ENCODE data around the gene SRGAP2. TPM values are rescaled to one million over a fixed set of nuclear protein-coding genes. Genes with fewer than 3 reads are reported as not detected.
"Not testable (repeated sequence)": the region's sequence is repeated elsewhere in the genome, so short reads cannot be mapped to it uniquely, and the experiment has no call there.

SRGAP2 gene
- total RNA-seq, 4 donors from 2014 or later: 55.8 to 118 (median 67.3) TPM

DNA sequence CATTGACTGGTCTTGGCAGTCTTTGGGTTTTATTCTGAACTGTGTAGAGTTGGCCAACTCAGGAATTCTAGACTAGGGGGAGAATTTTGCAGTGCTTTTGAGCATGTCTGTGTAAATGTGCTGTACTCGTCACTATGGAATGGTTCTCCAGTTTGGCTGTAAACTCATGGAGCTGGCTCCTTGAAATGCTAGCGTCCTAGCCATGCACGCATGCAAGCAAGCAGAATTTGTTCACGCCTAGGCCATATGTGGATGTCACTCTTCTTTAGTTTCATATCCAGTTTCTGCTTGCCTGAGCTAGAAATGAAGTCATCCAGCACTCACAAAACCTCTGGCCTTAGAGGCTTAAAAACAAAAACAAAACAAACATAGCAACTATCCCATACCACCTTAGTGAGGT lies 36.9 kb downstream of the SRGAP2 start:
- ATAC-seq (ENCODE audit: low FRiP score); DNase-seq (ENCODE audit: low spot score): not testable (repeated sequence)

DNA sequence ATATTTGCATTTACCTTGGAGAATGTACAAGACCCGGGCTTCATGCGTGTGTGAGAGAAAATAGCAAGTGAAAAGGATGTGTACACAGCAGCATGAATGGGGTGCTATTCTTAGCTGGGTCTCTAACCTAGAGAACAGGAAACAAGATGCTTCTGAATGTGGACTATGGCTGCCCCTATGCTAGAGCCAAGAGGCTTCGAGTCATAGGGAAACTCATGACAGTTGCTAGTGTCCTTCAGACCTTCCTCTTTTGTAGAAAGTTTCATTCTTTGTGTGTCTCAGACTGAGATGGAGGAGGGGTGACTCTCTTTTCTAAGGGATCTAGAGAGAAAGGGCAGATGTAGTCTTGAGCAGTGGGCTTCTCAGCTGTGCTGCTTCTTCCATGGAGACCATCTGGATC lies 40.0 kb downstream of the SRGAP2 start:
- ATAC-seq (ENCODE audit: low FRiP score); DNase-seq (ENCODE audit: low spot score): not testable (repeated sequence)

DNA sequence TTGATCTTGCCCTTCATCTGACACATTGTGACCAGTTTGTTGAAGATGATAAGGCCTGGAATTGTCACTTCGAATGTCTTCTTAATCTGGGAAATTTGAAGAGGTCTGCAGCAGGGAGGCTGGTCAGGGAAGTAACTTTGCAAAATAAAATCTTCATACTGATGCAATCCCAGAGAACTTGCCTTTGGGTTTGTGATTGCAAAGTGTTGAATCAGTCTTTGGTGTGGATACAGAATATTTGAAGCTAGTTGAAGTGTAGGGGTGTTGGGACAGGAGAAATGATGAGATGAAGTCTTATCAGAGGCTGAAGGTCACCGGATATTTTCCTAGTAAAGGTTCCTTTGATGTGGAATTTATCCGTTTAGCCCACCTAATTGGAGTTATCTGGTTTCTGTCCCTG lies 42.1 kb downstream of the SRGAP2 start:
- ATAC-seq (ENCODE audit: low FRiP score); DNase-seq (ENCODE audit: low spot score): not testable (repeated sequence)

DNA sequence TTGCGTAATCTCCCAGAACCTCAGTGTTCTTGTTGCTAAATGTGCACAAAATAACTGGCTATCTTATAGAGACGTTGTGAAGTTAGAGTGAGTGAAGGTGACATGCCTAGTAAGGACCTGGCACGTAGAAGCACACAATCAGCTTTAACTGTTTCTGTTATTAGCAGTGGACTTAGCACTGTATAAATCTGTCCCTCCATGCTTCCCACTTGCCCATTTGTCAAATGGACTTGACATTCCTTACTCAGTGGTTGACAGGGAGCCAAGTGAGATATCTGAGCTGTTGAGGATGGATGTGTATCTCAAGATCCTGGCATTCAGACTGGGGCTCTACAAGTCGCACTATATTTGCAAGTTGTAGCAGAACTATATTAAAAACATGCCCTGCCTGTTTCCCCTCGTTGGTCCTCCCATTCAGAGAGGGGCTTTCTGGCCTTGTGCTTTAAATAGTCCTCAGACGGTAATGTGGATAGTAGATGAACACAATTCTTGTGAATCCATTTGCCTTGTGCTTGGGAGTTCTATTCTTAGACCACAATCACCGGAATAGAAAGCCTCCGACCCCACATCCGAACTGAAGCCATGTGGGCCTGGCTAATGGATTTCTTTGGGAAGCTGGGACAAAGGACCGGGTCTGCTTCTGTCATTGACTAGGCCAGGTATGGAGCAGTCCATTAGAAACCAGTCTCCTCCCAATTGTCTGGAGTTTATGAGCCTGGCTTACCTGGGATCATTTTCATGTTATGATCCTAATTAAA lies 43.0 kb downstream of the SRGAP2 start:
- ATAC-seq (ENCODE audit: low FRiP score): peak; percentile 35
- DNase-seq (ENCODE audit: low spot score): not testable (repeated sequence)

DNA sequence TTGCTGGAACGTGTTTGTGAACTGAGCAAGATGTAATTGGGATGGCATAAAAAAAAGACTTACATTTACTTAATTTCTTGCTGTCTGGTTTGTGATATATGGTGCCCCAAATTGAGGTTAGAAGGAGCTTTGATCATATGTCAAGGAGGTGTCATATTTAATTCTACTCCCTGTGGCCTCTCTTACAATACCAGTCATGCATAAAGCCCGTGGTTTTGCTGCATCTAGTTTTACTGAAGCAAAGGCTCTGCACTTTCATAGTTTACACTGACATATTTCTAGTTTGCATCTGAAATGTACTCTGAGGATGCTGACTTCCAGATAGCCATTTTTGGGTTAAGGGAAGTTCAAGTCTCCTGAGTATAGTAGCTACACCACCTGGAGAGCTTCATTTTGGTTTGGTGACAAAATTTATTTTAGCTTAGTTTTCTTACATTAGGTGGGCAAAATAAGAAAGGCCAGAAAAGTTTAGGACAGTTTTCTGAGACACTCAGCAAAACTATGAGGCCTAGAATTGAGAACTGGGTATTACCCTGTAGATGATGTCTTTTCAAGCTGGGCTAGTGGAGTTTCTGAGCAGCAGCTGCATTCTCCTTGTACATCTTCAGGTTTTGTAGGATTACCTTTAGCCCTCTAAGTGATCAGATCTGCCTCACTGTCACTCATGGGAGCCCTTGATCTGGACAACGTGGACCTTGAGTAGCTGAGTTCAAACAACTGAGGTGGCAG lies 47.8 kb downstream of the SRGAP2 start:
- not testable (repeated sequence) for ATAC-seq (ENCODE audit: low FRiP score)

DNA sequence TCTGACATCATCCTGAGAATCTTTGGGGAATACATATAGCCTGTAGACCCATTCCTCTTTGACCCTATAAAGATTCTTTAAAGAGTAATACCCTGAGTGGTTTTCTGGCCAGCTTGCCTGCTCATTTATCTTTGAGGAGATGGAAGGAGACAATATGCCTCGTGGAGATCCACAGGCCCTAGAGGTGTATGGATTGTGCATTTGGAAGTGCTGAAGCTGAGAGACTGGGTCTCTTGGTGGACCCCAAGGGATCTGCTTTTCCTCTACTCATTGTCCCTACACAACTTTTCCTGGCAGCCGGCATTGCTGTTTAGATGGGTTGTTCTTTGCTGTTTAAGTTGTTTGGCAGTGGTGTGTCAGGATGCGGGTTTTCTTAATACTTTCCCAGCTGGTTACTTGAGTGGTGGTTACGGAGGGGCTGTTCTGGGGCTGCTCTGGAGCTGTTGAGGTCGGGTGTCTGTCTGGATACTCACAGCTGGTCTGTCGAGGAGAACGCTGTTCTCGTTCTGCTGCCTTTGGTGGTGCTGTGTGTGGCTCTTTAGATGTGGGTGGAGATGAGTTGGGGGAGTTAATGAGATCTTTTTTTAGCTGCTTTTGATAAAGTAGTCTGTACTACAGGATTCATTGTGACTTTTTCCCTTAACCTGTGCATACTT lies 49.5 kb downstream of the SRGAP2 start:
- not testable (repeated sequence) for DNase-seq (ENCODE audit: low spot score); ATAC-seq (ENCODE audit: low FRiP score)

More for the DNA sequence above, 47.8 kb downstream of the SRGAP2 start:
- not testable (repeated sequence) for DNase-seq (ENCODE audit: low spot score)

Other genes with a start within 250 kb of the SRGAP2 start
- 10 to 100 TPM in 2 of 4 donors, 1 to 10 TPM in 2; 3.2 to 62.0 (median 16.6) TPM for gene RAB7B, start 200.1 kb upstream of the SRGAP2 start, total RNA-seq
- gene CTSE, start 179.6 kb upstream of the SRGAP2 start, total RNA-seq: not detected
- 1 to 10 TPM; 1.1 to 5.4 (median 1.8) TPM for gene RHEX, start 150.4 kb upstream of the SRGAP2 start, total RNA-seq
- not detected for gene AVPR1B, start 86.2 kb upstream of the SRGAP2 start, total RNA-seq
- 1 to 10 TPM; 1.6 to 8.4 (median 3.7) TPM for gene FAM72A, start 702 bp upstream of the SRGAP2 start, total RNA-seq